ENCODE data around the gene PSMA8.

DNA sequence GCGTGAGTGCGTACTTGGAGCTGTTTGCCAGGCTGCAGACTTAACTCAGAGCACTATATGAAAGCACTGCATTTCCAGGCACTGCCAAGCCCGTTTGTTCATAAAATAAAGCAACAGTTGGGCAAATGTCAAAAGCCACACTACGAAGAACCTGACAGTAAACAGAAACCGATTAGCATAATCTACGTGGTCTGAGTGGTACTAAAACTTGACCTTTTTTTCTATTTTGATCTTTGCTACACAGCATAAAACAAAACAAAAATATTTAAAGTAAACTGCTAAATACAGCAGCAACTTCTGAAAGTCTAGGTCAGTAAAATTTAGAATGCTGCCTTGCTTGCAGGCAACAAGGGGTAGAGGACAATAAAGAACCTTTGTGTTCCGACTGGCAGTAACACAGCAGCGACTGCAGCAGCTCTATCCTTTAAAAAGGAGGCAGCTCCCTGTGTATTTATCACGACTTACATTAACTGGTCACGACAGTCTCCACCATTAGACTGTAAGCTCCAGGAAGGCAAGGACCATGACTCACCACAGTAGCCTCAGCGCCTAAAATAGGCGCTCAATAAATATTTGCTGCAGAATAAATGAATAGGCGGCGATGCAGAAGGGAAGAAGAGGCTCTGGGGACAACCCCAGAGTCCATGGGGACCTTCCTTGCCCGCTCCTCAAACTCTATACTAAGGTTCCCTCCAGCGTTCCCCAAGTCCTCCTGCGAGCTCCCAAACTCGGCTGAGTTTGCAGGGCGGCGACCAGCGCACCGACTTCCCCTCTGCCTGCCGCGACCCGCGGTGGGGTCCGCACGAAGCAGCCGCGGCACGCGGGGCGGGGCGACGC is 44.2 kb upstream of the PSMA8 start:
- TF ChIP-seq, protein P1, sequence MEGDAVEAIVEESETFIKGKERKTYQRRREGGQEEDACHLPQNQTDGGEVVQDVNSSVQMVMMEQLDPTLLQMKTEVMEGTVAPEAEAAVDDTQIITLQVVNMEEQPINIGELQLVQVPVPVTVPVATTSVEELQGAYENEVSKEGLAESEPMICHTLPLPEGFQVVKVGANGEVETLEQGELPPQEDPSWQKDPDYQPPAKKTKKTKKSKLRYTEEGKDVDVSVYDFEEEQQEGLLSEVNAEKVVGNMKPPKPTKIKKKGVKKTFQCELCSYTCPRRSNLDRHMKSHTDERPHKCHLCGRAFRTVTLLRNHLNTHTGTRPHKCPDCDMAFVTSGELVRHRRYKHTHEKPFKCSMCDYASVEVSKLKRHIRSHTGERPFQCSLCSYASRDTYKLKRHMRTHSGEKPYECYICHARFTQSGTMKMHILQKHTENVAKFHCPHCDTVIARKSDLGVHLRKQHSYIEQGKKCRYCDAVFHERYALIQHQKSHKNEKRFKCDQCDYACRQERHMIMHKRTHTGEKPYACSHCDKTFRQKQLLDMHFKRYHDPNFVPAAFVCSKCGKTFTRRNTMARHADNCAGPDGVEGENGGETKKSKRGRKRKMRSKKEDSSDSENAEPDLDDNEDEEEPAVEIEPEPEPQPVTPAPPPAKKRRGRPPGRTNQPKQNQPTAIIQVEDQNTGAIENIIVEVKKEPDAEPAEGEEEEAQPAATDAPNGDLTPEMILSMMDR (IDR thresholded peaks at IDR 0.05 in 8 of 11, conservative IDR thresholded peaks at IDR 0.05 in 3 of 11), result no peak
- TF ChIP-seq POLR2AphosphoS5 (IDR thresholded peaks at IDR 0.05) (no peak), POLR2A (IDR thresholded peaks at IDR 0.05) (no peak)
